Osteoblast (primary cell): ENCODE results near the gene ZNF350. TPM values are rescaled to one million over a fixed set of nuclear protein-coding genes. Genes with fewer than 3 reads are reported as not detected.

Experiments used
- DNase-seq: peaks from one replicate; pipeline ENCODE4 v3.0.0; 2011; ENCODE audit warnings: low spot score, mixed read lengths; ENCODE audit not compliant: insufficient read length; ENCODE audit errors: missing footprints
- H2AFZ ChIP-seq: 2 replicates; pipeline ENCODE4 v1.6.0; 2011; ENCODE audit warnings: mild to moderate bottlenecking, low read length
- H3K27ac ChIP-seq: 2 replicates; pipeline ENCODE4 v1.5.1; 2011; ENCODE audit warnings: mild to moderate bottlenecking, low read depth, low read length, moderate library complexity
- H3K27me3 ChIP-seq: 2 replicates; pipeline ENCODE4 v1.6.0; 2012; ENCODE audit warnings: mild to moderate bottlenecking, control low read depth, inconsistent platforms, low read length, moderate library complexity; ENCODE audit not compliant: insufficient read depth
- H3K36me3 ChIP-seq: 2 replicates; pipeline ENCODE4 v1.5.1; 2011; ENCODE audit warnings: mild to moderate bottlenecking, low read length, control low read depth, moderate library complexity; ENCODE audit not compliant: insufficient read depth
- H3K4me1 ChIP-seq: 2 replicates; pipeline ENCODE4 v1.5.1; 2011; ENCODE audit warnings: mild to moderate bottlenecking, low read length, control low read depth, moderate library complexity; ENCODE audit not compliant: insufficient read depth
- H3K4me2 ChIP-seq: 2 replicates; pipeline ENCODE4 v1.6.0; 2011; ENCODE audit warnings: mild to moderate bottlenecking, low read length; ENCODE audit not compliant: insufficient read depth
- H3K4me3 ChIP-seq: fragments of 200-600 bp; sonication (generic); 3 replicates; pipeline ENCODE4 v1.5.1; 2012; ENCODE audit warnings: mild to moderate bottlenecking, low read length, inconsistent platforms; ENCODE audit not compliant: insufficient read depth
- H3K79me2 ChIP-seq: 2 replicates; pipeline ENCODE4 v1.6.0; 2012; ENCODE audit warnings: mild to moderate bottlenecking, low read length, control low read depth, inconsistent platforms; ENCODE audit not compliant: insufficient read depth
- H3K9me3 ChIP-seq: 2 replicates; pipeline ENCODE4 v1.5.1; 2011; ENCODE audit warnings: low read depth, low read length, control low read depth
- H4K20me1 ChIP-seq: 2 replicates; pipeline ENCODE4 v1.6.0; 2012; ENCODE audit warnings: mild to moderate bottlenecking, low read length, control low read depth; ENCODE audit not compliant: insufficient read depth
- CTCF ChIP-seq: IDR thresholded peaks from 2 replicates; pipeline ENCODE4 v1.5.1; 2011; ENCODE audit warnings: mild to moderate bottlenecking, low read depth, low read length, moderate library complexity; ENCODE audit errors: extremely low read depth
- total RNA-seq: library from RNA; depleted of rRNA; stranded (reverse); fragments of >200 nt; gene quantifications from 2 replicates; pipeline ENCODE4 v1.2.3, GENCODE V29; 2012

ZNF350 gene
- 11.5 and 13.8 TPM in 2 replicates for total RNA-seq

GRCh38 chr19:51986309-51987291 is at the start of gene ZNF350:
Gene ZNF350, minus strand, starts transcription at chr19:51986840. Its CDS starts 12,480 bp downstream, at chr19:51974360.
- Histone ChIP-seq H3K4me1 (peaks cover 4% of the 10 kb centered on the region), H4K20me1 (no peaks in the 10 kb centered on the region), H3K27me3 (no peaks in the 10 kb centered on the region), H3K36me3 (no peaks in the 10 kb centered on the region), H3K4me2 (peak within 1 kb of the TSS; percentile 81), H3K4me3 (peak within 1 kb of the TSS; percentile 90), H3K9me3 (peaks cover 4% of the 10 kb centered on the region), H3K27ac (peak within 1 kb of the TSS; percentile 84), H2AFZ (peak within 1 kb of the TSS; percentile 95), H3K79me2 (peaks cover 47% of the 10 kb centered on the region)
- no peak for TF ChIP-seq CTCF
- DNase-seq, result peak; percentile 82

- H3K79me2 ChIP-seq, result no peaks in the 10 kb centered on the region
- peaks cover 38% of the 10 kb centered on the region for H3K9me3 ChIP-seq
- H4K20me1 ChIP-seq, result no peaks in the 10 kb centered on the region
- DNase-seq, result no peak
- H3K27ac ChIP-seq, result no peak overlapping the region
- H3K4me1 ChIP-seq, result no peaks in the 10 kb centered on the region
- H3K4me2 ChIP-seq, result no peak overlapping the region
- H3K4me3 ChIP-seq, result no peak overlapping the region
- H3K27me3 ChIP-seq, result no peaks in the 10 kb centered on the region
- no peak overlapping the region for H2AFZ ChIP-seq
- peaks cover 66% of the 10 kb centered on the region for H3K36me3 ChIP-seq
- TF ChIP-seq CTCF, result no peak
Measured at GRCh38 chr19:52034051-52034728, 47.5 kb upstream of the ZNF350 start.

GRCh38 chr19:52028780-52029123 is 42.1 kb upstream of the ZNF350 start:
- Histone ChIP-seq H2AFZ (peak overlapping the region; percentile 97), H3K4me2 (peak overlapping the region; percentile 97)
- peak; percentile 68 for DNase-seq

More at GRCh38 chr19:52028780-52029123, 42.1 kb upstream of the ZNF350 start:
- Histone ChIP-seq H3K9me3 (peaks cover 14% of the 10 kb centered on the region), H3K4me1 (peaks cover 5% of the 10 kb centered on the region), H3K27me3 (no peaks in the 10 kb centered on the region), H3K4me3 (peak overlapping the region; percentile 87), H3K79me2 (peaks cover 24% of the 10 kb centered on the region), H3K36me3 (peaks cover 32% of the 10 kb centered on the region), H4K20me1 (no peaks in the 10 kb centered on the region), H3K27ac (peak overlapping the region; percentile 94)
- TF ChIP-seq CTCF, result no peak
